T-helper 2 cell treated with Interferon-gamma antibody and Interleukin-4, amounts not matched to agents 100 ng/mL and 5 ng/mL, for 36 hours (primary cell): ENCODE data around the gene ZNF326. TPM values are rescaled to one million over a fixed set of nuclear protein-coding genes. Genes with fewer than 3 reads are reported as not detected.
"Not testable (repeated sequence)": the region's sequence is repeated elsewhere in the genome, so short reads cannot be mapped to it uniquely, and the experiment has no call there.

Experiments used
- intact Hi-C: fragments of 100-400 bp; cut with micrococcal nuclease; formaldehyde crosslinking; loops from one replicate; pipeline ENCODE4 v1.15.1; 2023
- total RNA-seq: library from RNA; stranded (reverse); gene quantifications from 2 replicates; pipeline ENCODE4 v1.2.3, GENCODE V29; 2022

The ZNF326 gene
- total RNA-seq, 1 donor from 2014 or later: 24.5 TPM

GRCh38 chr1:89995598-89996449 lies 914 bp downstream of the ZNF326 start:
- intact Hi-C loops: loop anchor here (1.0 to 5.0 kb wide), 8 partner anchors 153 to 1311 kb away; partner anchors contain the start of genes GTF2B, KYAT3, LRRC8B and LRRC8D

- intact Hi-C loops: loop anchor here (5.0 kb wide), 2 partner anchors 1026 to 1104 kb away; partner anchors contain the start of genes GTF2B and ZNF644
Measured at GRCh38 chr1:89996450-89997110, 1.7 kb downstream of the ZNF326 start.

GRCh38 chr1:89997152-89997551 lies 2.2 kb downstream of the ZNF326 start:
- intact Hi-C loops: loop anchor here (5.0 kb wide), 2 partner anchors 1025 to 1105 kb away; partner anchors contain the start of genes GTF2B and ZNF644

- intact Hi-C loops: loop anchor here (5.0 kb wide), 2 partner anchors 1024 to 1106 kb away; partner anchors contain the start of genes GTF2B and ZNF644
Measured at GRCh38 chr1:89998306-89998705, 3.4 kb downstream of the ZNF326 start.

- intact Hi-C loops: loop anchor here (5.0 kb wide), 2 partner anchors 1023 to 1107 kb away; partner anchors contain the start of genes GTF2B and ZNF644
Measured at GRCh38 chr1:89999208-89999607, 4.3 kb downstream of the ZNF326 start.

GRCh38 chr1:89999628-90000027 lies 4.7 kb downstream of the ZNF326 start:
- intact Hi-C loops: loop anchor here (5.0 kb wide), 2 partner anchors 1023 to 1107 kb away; partner anchors contain the start of genes GTF2B and ZNF644

- intact Hi-C loops: no loop called here
Measured at GRCh38 chr1:90000934-90001676, 6.2 kb downstream of the ZNF326 start.

- intact Hi-C loops: no loop called here
Measured at GRCh38 chr1:90007979-90008404, 13.1 kb downstream of the ZNF326 start.

GRCh38 chr1:90012300-90012699 lies 17.4 kb downstream of the ZNF326 start:
- intact Hi-C loops: no loop called here

- intact Hi-C loops: no loop called here
Measured at GRCh38 chr1:90023691-90024090, 28.8 kb downstream of the ZNF326 start.

GRCh38 chr1:90027281-90027680 lies 32.4 kb downstream of the ZNF326 start:
- intact Hi-C loops: no loop called here

- intact Hi-C loops: no loop called here
Measured at GRCh38 chr1:90039652-90040051, 44.7 kb downstream of the ZNF326 start.

GRCh38 chr1:90043586-90043985 lies 48.7 kb downstream of the ZNF326 start:
- intact Hi-C loops: no loop called here

GRCh38 chr1:90044346-90044745 lies 49.4 kb downstream of the ZNF326 start:
- intact Hi-C loops: no loop called here

- intact Hi-C loops: no loop called here
Measured at GRCh38 chr1:90045853-90046563, 51.1 kb downstream of the ZNF326 start.

GRCh38 chr1:90046635-90047034 lies 51.7 kb downstream of the ZNF326 start:
- intact Hi-C loops: no loop called here

GRCh38 chr1:90048043-90048442 lies 53.1 kb downstream of the ZNF326 start:
- intact Hi-C loops: no loop called here

GRCh38 chr1:90062700-90063643 lies 68.1 kb downstream of the ZNF326 start:
- intact Hi-C loops: not testable (repeated sequence)

- intact Hi-C loops: not testable (repeated sequence)
Measured at GRCh38 chr1:90064109-90064508, 69.2 kb downstream of the ZNF326 start.
